Measurements from ENCODE around the gene GAS1. TPM values are rescaled to one million over a fixed set of nuclear protein-coding genes. Genes with fewer than 3 reads are reported as not detected.

Gene GAS1
- total RNA-seq, 2 donors from 2014 or later = 4.8 to 6.7 TPM

GRCh38 chr9:86903734-86904085 lies 43.6 kb downstream of the GAS1 start:
- Histone ChIP-seq H3K4me3 (ENCODE audit: low read length) (no peak overlapping the region), H3K4me1 (ENCODE audit: control insufficient read depth, insufficient read depth, low read length) (peaks cover 4% of the 10 kb centered on the region), H3K27ac (ENCODE audit: low read depth, low read length) (peak overlapping the region; percentile 90), H3K9me3 (ENCODE audit: control insufficient read depth, low read length) (peaks cover 14% of the 10 kb centered on the region), H3K36me3 (ENCODE audit: control insufficient read depth, insufficient read depth, low read length) (no peaks in the 10 kb centered on the region), H3K27me3 (ENCODE audit: control insufficient read depth, insufficient read depth, low read length, poor library complexity, severe bottlenecking) (peaks cover 30% of the 10 kb centered on the region), H3K9ac (ENCODE audit: extremely low read depth, low read length, poor library complexity, severe bottlenecking) (no peak overlapping the region)
- Mint-ChIP-seq H3K27ac (no peak overlapping the region), H3K36me3 (ENCODE audit: low read depth) (no peaks in the 10 kb centered on the region), H3K9me3 (peaks cover 22% of the 10 kb centered on the region), H3K4me3 (peak overlapping the region; percentile 68), H3K27me3 (ENCODE audit: insufficient read depth) (peaks cover 51% of the 10 kb centered on the region), H3K4me1 (peaks cover 20% of the 10 kb centered on the region)
- 56% methylated on average over 2 of the region's 2 CpGs; no CpG with 5 or more reads in 1 of the 2 experiments for WGBS, 2 experiments (ENCODE audit: insufficient coverage in 1 of 2, insufficient read length in 1 of 2)
- DNase-seq = no peak
- no peak for TF ChIP-seq CTCF (conservative IDR thresholded peaks at IDR 0.05)

GRCh38 chr9:86902991-86903733 lies 44.1 kb downstream of the GAS1 start:
- H3K27ac Mint-ChIP-seq = no peak overlapping the region
- no peak overlapping the region for H3K9ac ChIP-seq (ENCODE audit: extremely low read depth, low read length, poor library complexity, severe bottlenecking)

GRCh38 chr9:86902586-86902985 lies 44.7 kb downstream of the GAS1 start:
- H3K27me3 ChIP-seq (ENCODE audit: control insufficient read depth, insufficient read depth, low read length, poor library complexity, severe bottlenecking) = peaks cover 30% of the 10 kb centered on the region
- peaks cover 14% of the 10 kb centered on the region for H3K9me3 ChIP-seq (ENCODE audit: control insufficient read depth, low read length)
- peak overlapping the region; percentile 90 for H3K27ac ChIP-seq (ENCODE audit: low read depth, low read length)
- no peak overlapping the region for H3K9ac ChIP-seq (ENCODE audit: extremely low read depth, low read length, poor library complexity, severe bottlenecking)
- no peak for TF ChIP-seq CTCF (conservative IDR thresholded peaks at IDR 0.05)
- H3K4me1 ChIP-seq (ENCODE audit: control insufficient read depth, insufficient read depth, low read length) = peaks cover 4% of the 10 kb centered on the region
- peak overlapping the region; percentile 76 for H3K4me3 ChIP-seq (ENCODE audit: low read length)
- Mint-ChIP-seq H3K27ac (no peak overlapping the region), H3K36me3 (ENCODE audit: low read depth) (no peaks in the 10 kb centered on the region), H3K27me3 (ENCODE audit: insufficient read depth) (peaks cover 51% of the 10 kb centered on the region), H3K4me1 (peaks cover 20% of the 10 kb centered on the region), H3K4me3 (peak overlapping the region; percentile 68), H3K9me3 (peaks cover 22% of the 10 kb centered on the region)
- 5 to 7% methylated on average over 5 to 21 of the region's 21 CpGs for WGBS, 2 experiments (ENCODE audit: insufficient coverage in 1 of 2, insufficient read length in 1 of 2)
- DNase-seq = peak; percentile 67
- H3K36me3 ChIP-seq (ENCODE audit: control insufficient read depth, insufficient read depth, low read length) = no peaks in the 10 kb centered on the region

More at GRCh38 chr9:86902991-86903733, 44.1 kb downstream of the GAS1 start:
- peak overlapping the region; percentile 76 for H3K4me3 ChIP-seq (ENCODE audit: low read length)
- no peak for TF ChIP-seq CTCF (conservative IDR thresholded peaks at IDR 0.05)
- peaks cover 30% of the 10 kb centered on the region for H3K27me3 ChIP-seq (ENCODE audit: control insufficient read depth, insufficient read depth, low read length, poor library complexity, severe bottlenecking)
- H3K27ac ChIP-seq (ENCODE audit: low read depth, low read length) = peak overlapping the region; percentile 90
- Mint-ChIP-seq H3K4me3 (peak overlapping the region; percentile 68), H3K36me3 (ENCODE audit: low read depth) (no peaks in the 10 kb centered on the region), H3K9me3 (peaks cover 22% of the 10 kb centered on the region), H3K27me3 (ENCODE audit: insufficient read depth) (peaks cover 51% of the 10 kb centered on the region), H3K4me1 (peaks cover 20% of the 10 kb centered on the region)
- H3K4me1 ChIP-seq (ENCODE audit: control insufficient read depth, insufficient read depth, low read length) = peaks cover 4% of the 10 kb centered on the region
- no peaks in the 10 kb centered on the region for H3K36me3 ChIP-seq (ENCODE audit: control insufficient read depth, insufficient read depth, low read length)
- DNase-seq = peak; percentile 80
- H3K9me3 ChIP-seq (ENCODE audit: control insufficient read depth, low read length) = peaks cover 14% of the 10 kb centered on the region
- WGBS, 2 experiments (ENCODE audit: insufficient coverage in 1 of 2, insufficient read length in 1 of 2) = 7 to 12% methylated on average over 10 to 19 of the region's 19 CpGs
